HL-60 (cell line): ENCODE results near the gene HEATR3.

ENCODE experiments used
- POLR2AphosphoS5 ChIP-seq: IDR thresholded peaks from 2 replicates; pipeline ENCODE4 v1.6.1; 2012; ENCODE audit warnings: low read depth
- TF ChIP-seq, protein P1 (sequence below): IDR thresholded peaks from one replicate; pipeline ENCODE4 v1.5.1; 2011; ENCODE audit warnings: low read length, control low read depth, inconsistent platforms; ENCODE audit not compliant: insufficient read depth

DNA sequence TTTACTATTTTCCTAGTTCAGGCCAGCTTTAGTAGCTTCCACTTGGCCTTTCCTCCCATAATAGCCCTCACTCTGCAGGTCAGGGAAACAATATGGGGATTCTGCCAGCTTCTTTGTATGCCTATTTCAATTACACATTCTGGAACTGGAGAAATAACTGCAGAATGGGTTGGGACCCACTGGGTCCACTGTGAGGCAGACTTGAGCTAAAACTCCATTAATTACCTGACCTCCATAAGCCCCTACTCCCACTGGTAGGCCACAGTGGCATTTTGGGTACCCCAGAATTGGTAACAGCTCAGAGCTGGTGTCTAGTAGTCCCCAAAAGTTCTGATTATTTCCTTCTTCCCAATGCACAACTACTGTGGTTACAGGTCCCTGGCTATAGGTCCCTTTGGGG lies 70.6 kb downstream of the HEATR3 start:
- TF ChIP-seq, protein P1, sequence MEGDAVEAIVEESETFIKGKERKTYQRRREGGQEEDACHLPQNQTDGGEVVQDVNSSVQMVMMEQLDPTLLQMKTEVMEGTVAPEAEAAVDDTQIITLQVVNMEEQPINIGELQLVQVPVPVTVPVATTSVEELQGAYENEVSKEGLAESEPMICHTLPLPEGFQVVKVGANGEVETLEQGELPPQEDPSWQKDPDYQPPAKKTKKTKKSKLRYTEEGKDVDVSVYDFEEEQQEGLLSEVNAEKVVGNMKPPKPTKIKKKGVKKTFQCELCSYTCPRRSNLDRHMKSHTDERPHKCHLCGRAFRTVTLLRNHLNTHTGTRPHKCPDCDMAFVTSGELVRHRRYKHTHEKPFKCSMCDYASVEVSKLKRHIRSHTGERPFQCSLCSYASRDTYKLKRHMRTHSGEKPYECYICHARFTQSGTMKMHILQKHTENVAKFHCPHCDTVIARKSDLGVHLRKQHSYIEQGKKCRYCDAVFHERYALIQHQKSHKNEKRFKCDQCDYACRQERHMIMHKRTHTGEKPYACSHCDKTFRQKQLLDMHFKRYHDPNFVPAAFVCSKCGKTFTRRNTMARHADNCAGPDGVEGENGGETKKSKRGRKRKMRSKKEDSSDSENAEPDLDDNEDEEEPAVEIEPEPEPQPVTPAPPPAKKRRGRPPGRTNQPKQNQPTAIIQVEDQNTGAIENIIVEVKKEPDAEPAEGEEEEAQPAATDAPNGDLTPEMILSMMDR, result no peak
- TF ChIP-seq POLR2AphosphoS5, result no peak
